NB4 (cell line): Measurements from ENCODE around the gene LYPD5.
A peak's percentile ranks its signal among the peaks of the same experiment; 100 is the strongest.
"Not testable (repeated sequence)": the region's sequence is repeated elsewhere in the genome, so short reads cannot be mapped to it uniquely, and the experiment has no call there.

Experiments
- DNase-seq: peaks from one replicate; pipeline ENCODE4 v3.0.0; 2010; ENCODE audit warnings: low read depth
- H3K4me3 ChIP-seq: one replicate; pipeline ENCODE4 v1.5.1; 2011; ENCODE audit warnings: mild to moderate bottlenecking, low read depth, low read length, moderate library complexity
- CTCF ChIP-seq: IDR thresholded peaks from one replicate; pipeline ENCODE4 v1.5.1; 2012; ENCODE audit warnings: low read depth, low read length
- MAX ChIP-seq: IDR thresholded peaks from 2 replicates; pipeline ENCODE4 v1.6.1; 2011; ENCODE audit warnings: low read depth, low read length
- MYC ChIP-seq: IDR thresholded peaks from 2 replicates; pipeline ENCODE4 v1.6.1; 2011; ENCODE audit warnings: low read depth, low read length
- POLR2A ChIP-seq: IDR thresholded peaks from 2 replicates; pipeline ENCODE4 v1.6.1; 2011; ENCODE audit warnings: mild to moderate bottlenecking; ENCODE audit not compliant: insufficient read length; ENCODE audit errors: extremely low read depth

The LYPD5 gene

GRCh38 chr19:43807651-43808050, 5.4 kb upstream of the LYPD5 start:
- no peak for DNase-seq
- no peak overlapping the region for H3K4me3 ChIP-seq

GRCh38 chr19:43806848-43807247, 4.6 kb upstream of the LYPD5 start:
- no peak for DNase-seq
- no peak overlapping the region for H3K4me3 ChIP-seq
- TF ChIP-seq MYC (no peak), MAX (no peak), POLR2A (no peak), CTCF (no peak)

More at GRCh38 chr19:43807651-43808050, 5.4 kb upstream of the LYPD5 start:
- TF ChIP-seq MAX (no peak), POLR2A (no peak), CTCF (no peak), MYC (no peak)

GRCh38 chr19:43806401-43806800, 4.2 kb upstream of the LYPD5 start:
- not testable (repeated sequence) for DNase-seq, H3K4me3 ChIP-seq

- TF ChIP-seq CTCF, result no peak
- no peak for TF ChIP-seq POLR2A
- no peak for TF ChIP-seq MAX
- TF ChIP-seq MYC, result no peak
- no peak for DNase-seq
- no peak overlapping the region for H3K4me3 ChIP-seq
Measured at GRCh38 chr19:43804432-43804831, 2.2 kb upstream of the LYPD5 start.

- no peak overlapping the region for H3K4me3 ChIP-seq
- no peak for TF ChIP-seq POLR2A
- TF ChIP-seq MYC, result no peak
- no peak for DNase-seq
Measured at GRCh38 chr19:43799502-43800142, 2.6 kb downstream of the LYPD5 start.

GRCh38 chr19:43798546-43799409, 3.5 kb downstream of the LYPD5 start:
- no peak overlapping the region for H3K4me3 ChIP-seq
- TF ChIP-seq POLR2A (no peak), CTCF (no peak), MAX (no peak), MYC (no peak)
- peak; percentile 6 for DNase-seq

- no peak for DNase-seq
- TF ChIP-seq CTCF (no peak), POLR2A (no peak), MAX (no peak), MYC (no peak)
- H3K4me3 ChIP-seq, result no peak overlapping the region
Measured at GRCh38 chr19:43798026-43798545, 4.2 kb downstream of the LYPD5 start.
